HG02678 (cell line): ENCODE results near the gene ZG16B.

Experiments used
- ATAC-seq: cut with Tn5 transposase; IDR thresholded peaks from one replicate; pipeline ENCODE4 v1.9.1; 2021; ENCODE audit warnings: mild to moderate bottlenecking, moderate library complexity; ENCODE audit not compliant: unreplicated experiment

ZG16B gene

GRCh38 chr16:2804728-2805127 lies 25.4 kb upstream of the ZG16B start:
- no peak for ATAC-seq

DNA sequence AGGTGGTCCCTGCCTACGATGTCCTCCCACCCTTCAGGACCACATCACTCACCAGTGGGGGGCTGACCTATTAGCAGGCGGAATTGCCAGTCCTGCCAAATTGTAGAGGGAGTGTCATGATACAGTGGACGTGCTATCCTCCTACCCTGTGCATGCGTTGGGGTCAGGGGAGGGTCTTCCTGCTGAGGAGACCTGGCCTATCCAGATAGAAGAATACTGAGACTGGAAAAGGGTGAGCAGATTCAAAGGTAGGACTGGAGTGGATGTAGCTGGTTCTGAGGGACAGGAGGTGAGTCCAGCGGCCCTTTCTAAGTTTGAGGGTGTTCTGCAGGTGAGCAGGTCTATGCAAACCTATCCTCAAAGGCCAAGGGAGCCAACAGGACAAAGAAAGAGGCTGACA lies 23.8 kb upstream of the ZG16B start:
- no peak for ATAC-seq

DNA sequence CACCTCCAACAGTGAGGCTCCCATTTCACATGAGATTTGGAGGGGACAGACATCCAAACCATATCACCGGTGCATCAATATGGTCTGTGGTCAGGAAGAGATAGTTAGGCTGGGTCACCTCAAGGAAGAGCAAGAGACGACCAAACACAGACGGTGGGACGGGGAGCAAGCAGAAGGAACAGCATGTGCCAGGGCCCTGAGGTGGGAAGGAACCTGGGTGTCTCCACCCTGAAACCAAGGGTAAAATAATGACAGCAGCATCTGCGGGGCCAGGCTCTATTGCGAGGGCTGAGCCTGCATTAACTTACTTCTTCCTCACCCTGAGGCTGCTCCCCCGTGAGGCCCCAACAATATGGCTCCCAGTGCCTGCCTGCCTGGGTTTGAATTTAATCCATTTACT lies 21.9 kb upstream of the ZG16B start:
- ATAC-seq, result no peak

DNA sequence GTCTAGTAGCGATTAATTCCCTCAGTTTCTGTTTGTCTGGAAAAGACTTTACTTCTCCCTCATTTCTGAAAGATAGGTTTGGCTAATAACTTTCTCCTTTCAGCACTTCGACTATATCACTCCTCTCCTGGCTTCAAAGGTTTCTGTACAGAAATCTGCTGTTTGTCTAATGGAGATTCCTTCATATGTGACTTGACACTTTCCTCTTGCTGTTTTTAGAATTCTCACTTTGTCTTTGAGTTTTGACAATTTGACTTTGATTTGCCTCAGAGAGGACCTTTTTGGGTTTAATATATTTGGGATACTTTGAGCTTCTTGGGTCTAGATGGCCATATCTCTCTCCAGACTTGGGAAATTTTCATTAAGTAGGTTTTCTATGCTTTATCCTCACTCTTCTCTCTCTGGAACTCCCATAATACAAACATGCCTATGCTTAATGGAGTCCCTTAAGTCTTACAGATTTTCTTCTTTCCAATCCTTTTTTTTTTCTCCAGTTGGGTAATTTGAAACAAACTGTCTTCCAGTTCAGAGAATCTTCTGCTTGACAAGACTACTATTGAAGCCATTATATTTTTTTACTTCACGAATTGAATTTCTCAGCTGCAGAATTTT lies 20.8 kb upstream of the ZG16B start:
- no peak for ATAC-seq

DNA sequence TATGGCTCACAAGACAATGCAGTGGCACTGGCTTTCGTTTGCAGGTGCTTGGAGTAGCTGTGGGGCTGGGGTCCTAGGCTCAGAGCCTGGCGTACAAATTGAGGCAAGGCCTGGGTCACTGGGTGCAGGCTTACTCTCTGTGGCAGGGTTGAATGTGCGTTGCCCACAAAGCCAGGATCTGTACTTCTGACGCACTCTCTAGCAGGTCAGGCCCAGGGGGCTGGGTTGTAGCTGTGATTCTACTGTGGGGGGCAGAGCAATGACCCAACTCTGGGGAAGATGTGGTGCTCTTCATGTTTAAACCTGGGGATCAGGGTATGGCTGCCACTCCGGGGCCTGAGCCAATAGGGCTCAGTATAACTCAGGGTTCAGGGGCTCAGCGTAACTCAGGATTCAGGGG lies 19.5 kb upstream of the ZG16B start:
- ATAC-seq, result no peak

DNA sequence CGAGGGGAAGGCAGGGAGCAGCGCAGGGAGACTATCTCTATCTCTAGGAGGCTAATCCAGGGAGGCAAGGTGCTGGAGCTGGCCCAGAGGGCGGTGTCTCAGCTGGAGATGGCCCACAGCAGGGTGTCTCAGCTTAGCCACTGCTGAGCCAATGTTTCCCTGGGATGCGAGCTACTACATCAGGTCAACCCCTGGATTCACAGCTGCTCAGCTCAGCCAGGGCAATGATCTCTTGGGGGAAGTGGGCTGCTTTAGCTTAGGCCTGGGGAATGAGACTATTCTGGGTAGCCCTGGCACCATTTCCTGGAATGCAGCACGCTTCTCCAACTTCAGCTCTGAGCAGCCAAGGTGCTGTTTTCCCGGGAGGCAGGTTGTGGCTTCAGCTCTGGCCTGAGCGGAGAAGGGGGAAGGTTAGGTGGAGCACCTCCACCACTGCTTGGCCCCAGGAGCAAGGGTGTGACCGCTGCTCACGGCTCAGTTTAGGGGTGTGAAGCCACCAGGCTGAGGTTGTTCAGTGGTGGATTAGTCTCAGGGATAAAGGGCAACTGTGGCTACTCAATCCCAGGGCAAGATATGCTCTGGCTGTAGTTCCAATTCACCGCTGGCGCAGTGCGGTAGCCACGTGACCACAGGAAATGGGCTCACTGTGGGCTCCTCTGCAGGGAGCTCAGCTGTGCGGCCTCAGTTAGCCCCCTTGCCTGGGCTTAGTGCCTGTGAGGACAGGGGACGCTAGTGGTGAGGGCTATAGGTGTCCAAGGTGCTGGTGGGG lies 18.2 kb upstream of the ZG16B start:
- ATAC-seq, result no peak

- ATAC-seq, result no peak
Observed at GRCh38 chr16:2813771-2814221, 16.3 kb upstream of the ZG16B start.

DNA sequence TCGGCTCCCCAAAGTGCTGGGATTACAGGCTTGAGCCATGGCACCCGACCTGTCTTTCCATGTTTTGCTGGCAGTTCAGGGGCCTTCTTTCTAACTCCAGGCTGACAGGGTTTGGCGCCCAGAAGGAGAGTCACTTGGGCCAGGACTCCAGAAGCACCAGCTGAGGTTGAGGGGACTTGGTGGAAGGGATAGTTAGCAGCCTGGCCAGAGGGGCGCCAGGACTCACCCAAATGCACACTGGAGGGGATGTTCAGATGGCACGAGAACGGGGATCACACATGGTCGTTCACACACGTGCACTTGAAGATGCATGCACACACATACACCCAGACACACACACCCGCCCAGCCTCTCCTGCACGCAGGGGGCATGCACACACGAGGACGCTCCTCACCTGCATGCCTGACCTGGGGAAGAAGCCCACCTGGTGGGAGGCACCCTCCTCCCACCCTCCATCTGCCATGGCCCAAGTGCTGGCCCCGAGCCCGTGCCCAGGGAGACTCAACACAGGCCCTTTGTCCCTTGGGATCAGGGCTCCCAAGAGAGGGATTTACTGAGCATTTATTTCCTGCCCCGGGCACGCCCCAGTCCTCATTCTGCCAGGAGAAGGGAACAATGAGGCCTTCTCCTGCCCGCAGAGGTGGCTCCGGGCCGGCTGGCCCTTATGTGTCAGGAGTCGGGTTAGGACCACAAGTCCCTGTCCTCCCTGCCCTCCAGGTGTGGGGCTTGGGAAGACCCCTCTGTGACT lies 15.4 kb upstream of the ZG16B start:
- no peak for ATAC-seq

DNA sequence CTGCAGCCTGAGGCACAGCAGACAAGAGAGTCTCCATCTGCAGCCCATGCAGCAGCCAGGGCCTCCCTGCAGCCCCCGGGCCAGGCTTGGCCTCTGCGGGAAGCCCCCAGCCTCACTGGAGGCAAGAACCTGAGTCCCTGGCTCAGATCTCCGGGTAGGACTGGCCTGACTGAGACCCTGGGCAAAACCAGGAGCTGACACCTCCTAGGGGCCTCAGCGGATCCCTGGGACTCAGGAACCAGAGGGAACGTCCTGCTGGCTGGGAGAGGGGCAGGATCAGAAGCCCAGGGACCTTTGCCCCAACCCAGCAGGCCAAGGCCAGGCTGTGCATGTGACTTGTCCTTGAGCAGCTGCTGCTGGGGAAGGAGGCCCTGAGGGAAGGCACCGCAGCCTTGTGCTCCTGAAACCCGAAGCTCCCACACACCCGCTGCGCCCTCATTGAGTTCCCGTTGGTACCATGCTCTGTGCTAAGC lies 14.8 kb upstream of the ZG16B start:
- ATAC-seq, result no peak

- no peak for ATAC-seq
Observed at GRCh38 chr16:2816751-2817339, 13.3 kb upstream of the ZG16B start, which contains the start of gene PRSS21. Gene PRSS21 (plus strand): TSS chr16:2817237. CDS start chr16:2817269, 32 bp downstream.

DNA sequence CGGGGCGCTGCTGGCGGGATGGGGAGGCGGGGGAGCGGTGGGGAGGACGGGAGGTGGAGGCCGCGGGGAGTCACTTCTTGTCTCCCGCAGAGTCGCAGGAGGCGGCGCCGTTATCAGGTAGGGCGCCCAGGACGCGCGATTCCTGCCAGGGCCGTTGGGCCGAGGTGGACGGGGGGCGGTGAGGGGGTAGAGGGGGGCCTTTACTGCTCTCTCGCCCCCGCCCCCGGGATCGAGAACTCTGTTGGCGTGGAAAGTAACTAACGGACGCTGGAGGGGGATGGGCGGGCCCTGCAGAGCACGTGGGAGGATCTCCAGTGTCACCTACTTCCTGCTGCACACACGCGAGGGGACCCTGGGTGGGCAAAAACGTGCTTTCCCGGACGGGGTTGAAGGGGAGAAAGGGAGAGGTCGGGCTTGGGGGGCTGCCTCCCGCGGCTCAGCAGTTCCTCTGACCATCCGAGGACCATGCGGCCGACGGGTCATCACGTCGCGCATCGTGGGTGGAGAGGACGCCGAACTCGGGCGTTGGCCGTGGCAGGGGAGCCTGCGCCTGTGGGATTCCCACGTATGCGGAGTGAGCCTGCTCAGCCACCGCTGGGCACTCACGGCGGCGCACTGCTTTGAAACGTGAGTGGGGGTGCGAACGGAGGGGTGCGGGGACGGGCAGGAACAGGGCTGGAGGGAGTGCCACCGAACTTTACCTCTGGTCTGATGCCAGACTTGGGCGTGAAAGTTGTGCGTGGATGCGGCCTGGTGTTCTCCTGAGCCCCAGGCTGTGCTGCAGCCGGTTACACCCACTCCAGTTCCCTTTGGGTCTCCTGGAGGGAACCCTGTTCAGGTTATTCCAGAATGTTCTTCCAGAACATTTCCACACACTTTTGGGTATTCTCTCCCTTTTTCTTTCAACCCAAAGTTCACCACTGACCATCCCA lies 12.5 kb upstream of the ZG16B start:
- ATAC-seq, result no peak

DNA sequence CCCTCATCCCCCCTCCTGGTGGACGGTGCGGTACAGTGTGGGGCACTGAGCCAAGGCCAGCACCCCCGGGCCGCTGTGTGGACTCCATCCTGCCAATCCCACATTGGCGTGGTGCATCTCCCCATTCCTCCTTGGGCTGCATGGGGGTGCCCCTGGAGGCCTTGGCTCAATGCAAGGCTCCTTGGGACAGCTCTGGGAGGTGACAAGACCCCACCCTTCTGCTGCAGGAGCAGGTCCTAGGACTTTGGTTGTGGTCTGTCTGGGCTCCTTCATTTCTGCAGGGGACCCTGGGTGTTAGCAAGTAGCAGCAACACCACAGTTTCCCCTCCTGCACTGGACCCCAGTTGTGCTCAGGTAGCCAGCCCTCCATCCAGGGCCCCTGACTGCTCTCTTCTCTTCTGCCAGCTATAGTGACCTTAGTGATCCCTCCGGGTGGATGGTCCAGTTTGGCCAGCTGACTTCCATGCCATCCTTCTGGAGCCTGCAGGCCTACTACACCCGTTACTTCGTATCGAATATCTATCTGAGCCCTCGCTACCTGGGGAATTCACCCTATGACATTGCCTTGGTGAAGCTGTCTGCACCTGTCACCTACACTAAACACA lies 11.7 kb upstream of the ZG16B start:
- no peak for ATAC-seq

DNA sequence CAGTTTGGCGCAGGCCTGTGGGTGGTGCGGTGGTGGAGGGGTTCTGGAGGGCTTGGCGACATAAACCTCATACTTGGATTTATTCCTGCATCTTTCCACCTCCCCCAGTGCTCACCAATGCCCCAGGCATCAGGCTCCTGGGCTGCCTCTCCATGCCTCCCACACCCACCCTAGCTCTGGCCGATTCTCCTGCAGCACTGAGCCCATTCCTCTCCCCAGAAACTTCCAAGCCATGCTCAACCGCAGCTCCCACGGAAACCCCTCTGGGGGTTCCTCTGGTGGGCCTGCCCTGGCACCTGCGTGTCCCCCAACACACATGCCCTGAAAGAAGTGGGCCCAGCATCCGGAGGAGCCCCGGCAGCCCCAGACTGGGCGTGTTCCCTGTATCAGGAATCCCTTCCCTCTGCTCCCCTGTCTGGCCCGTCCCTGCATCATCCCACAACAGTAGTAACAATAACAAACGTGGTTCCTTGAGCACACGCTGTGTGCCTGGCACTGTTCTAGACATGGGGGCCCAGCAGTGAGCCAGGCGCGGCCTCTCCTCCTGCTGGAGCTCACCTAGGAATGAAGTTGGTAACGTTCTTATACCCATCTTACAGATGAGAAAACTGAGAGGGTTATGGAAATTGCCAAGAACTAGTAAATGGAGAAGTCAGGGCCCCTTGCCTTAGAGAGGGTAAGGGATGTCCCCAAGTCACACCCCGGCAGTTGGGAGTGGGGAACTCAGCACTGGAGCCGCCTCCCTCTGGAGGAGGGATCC lies 10.7 kb upstream of the ZG16B start:
- ATAC-seq, result no peak

DNA sequence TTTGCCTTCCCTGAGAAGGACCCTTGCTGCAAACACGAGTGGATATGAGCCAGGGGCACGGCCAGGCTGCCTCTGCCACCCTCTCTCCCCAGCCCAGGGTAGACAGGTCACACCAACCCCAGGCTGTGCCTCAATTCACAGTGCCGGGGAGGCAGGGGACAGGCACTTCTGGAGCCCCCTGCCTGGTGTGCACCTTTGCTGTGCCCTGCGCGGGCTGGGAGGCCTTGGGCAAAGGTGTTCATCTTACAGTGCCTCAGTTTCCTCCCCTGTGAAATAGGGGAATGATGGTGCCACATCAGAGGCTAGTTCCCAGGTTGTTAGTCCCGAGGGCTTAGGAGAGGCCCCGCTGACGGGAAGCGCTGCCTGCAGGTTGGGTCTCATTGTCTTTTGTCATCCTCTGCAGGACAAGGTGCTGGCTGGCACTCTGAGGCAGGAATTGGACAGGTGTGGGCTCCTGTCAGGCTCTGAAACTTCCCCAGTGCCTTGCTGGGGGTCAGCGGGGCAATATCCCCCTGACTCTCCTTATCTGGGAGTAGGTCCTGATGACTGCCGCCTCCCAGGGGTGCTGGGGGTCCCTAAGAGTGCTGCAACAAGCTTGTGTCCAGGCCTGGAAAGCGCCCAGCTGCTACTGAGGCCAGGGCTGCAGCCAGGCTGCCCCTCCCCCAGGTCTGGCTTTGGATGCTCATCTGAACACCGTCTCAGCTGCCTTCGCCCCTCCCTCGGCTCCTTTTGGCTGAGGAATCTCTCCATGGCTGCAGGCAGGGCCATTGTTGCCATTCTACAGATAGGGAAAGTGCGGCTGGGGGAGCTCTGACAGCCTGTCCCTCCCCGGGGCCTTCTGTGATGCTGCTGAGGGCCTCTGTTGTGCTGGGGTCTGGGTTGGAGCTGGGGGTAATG lies 9.9 kb upstream of the ZG16B start:
- no peak for ATAC-seq

GRCh38 chr16:2820836-2821486 lies 9.1 kb upstream of the ZG16B start:
- no peak for ATAC-seq

DNA sequence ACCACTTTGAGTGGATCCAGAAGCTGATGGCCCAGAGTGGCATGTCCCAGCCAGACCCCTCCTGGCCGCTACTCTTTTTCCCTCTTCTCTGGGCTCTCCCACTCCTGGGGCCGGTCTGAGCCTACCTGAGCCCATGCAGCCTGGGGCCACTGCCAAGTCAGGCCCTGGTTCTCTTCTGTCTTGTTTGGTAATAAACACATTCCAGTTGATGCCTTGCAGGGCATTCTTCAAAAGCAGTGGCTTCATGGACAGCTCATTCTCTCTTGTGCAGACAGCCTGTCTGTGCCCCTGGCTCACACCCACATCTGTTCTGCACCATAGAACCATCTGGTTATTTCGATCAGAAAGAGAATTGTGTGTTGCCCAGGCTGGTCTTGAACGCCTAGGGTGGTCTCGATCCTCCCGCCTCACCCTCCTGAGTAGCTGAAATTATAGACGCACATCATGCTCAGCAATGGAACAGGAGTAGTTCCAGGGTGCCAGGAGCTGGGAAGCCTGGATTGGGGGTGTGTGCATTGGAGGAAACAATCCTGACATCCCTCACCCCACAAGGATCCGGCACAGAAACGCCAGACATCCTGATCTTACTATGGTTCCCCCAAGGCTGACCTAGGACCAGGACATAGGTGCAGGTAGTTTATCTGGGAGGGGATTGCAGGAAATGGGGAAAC lies 8.5 kb upstream of the ZG16B start:
- no peak for ATAC-seq

DNA sequence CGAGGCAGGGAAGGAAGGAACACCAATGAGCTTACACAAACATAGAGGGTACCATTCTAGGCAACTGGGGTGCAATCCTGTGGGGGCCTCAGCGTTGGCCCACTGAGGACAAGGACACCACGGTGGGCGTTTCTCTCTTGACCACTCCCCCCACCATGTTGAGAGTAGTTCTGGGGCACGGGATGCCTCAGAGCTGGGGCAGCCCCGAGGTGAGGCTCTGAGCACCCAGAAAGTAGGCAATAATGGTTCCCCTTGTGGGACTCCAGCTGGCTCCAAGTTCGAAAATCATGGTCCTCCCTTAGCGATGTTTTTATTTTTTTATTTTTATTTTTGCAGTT lies 8.0 kb upstream of the ZG16B start:
- no peak for ATAC-seq
